A549 treated with DMSO at 1 μM for 4 hours (cell line): ENCODE results near the gene ANO4. TPM values are rescaled to one million over a fixed set of nuclear protein-coding genes. Genes with fewer than 3 reads are reported as not detected.

Experiments
- total RNA-seq: library from RNA; stranded (reverse); fragments of 200-300 nt; extraction: Qiagen RNA extraction; gene quantifications from 5 replicates; pipeline ENCODE4 v1.2.3, GENCODE V29; 2022; ENCODE audit warnings: low read depth

Gene ANO4
- total RNA-seq = 0.05 to 0.06 TPM (median 0.06 TPM) in 3 of 5 replicates, not detected in the others

GRCh38 chr12:100794441-100795173 is at the start of gene ANO4:
ANO4 (plus strand) TSS chr12:100794776; CDS start chr12:100901786, 107,010 bp downstream.

Other genes with a start within 250 kb of the ANO4 start
- gene GAS2L3, start 221.1 kb upstream of the ANO4 start, total RNA-seq = 7.8 to 11.5 TPM (median 10.6 TPM) in 5 replicates